Effector memory CD8-positive, alpha-beta T cell (primary cell): ENCODE results near the gene DNAJC2.
"Not testable (repeated sequence)": the region's sequence is repeated elsewhere in the genome, so short reads cannot be mapped to it uniquely, and the experiment has no call there.

Source experiments
- ATAC-seq: fragments of 150-1000 bp; cut with Tn5 transposase; replicated peaks from 2 replicates; pipeline ENCODE4 v1.10.0; 2021; ENCODE audit warnings: mild to moderate bottlenecking, moderate library complexity
- DNase-seq, 3 experiments: peaks; one replicate each; pipeline ENCODE4 v3.0.0; 2021
- H3K27ac Mint-ChIP-seq, 2 donors: one replicate each; pipeline ENCODE4 v1.8.0; 2022; ENCODE audit warnings: mild to moderate bottlenecking in 2 of 2, mixed read lengths in 2 of 2, moderate library complexity in 2 of 2
- H3K27me3 Mint-ChIP-seq, 2 donors: one replicate each; pipeline ENCODE4 v1.8.0; 2022; ENCODE audit warnings: mixed read lengths in 2 of 2
- H3K36me3 Mint-ChIP-seq: one replicate; pipeline ENCODE4 v1.8.0; 2022; ENCODE audit warnings: mild to moderate bottlenecking, moderate library complexity, mixed read lengths; ENCODE audit not compliant: insufficient read depth
- H3K4me1 Mint-ChIP-seq, 2 donors: one replicate each; pipeline ENCODE4 v1.8.0; 2022; ENCODE audit warnings: low read depth in 2 of 2, mixed read lengths in 2 of 2
- H3K4me3 Mint-ChIP-seq, 2 donors: one replicate each; pipeline ENCODE4 v1.8.0; 2022; ENCODE audit warnings: mild to moderate bottlenecking in 2 of 2, mixed read lengths in 2 of 2, moderate library complexity in 2 of 2
- H3K9me3 Mint-ChIP-seq, 2 donors: one replicate each; pipeline ENCODE4 v1.8.0; 2022; ENCODE audit warnings: mixed read lengths in 2 of 2

The DNAJC2 gene

GRCh38 chr7:103278195-103278594, 66.4 kb downstream of the DNAJC2 start:
- H3K9me3 Mint-ChIP-seq, DNase-seq, H3K27me3 Mint-ChIP-seq, ATAC-seq: not testable (repeated sequence)
- H3K36me3 Mint-ChIP-seq, result peaks cover 15% of the 10 kb centered on the region
- H3K27ac Mint-ChIP-seq, result peak overlapping the region in 1 of 2 donors; percentile 41
- peak overlapping the region in 1 of 2 donors; percentile 14 for H3K4me3 Mint-ChIP-seq
- peaks cover 22 to 25% of the 10 kb centered on the region in 2 donors for H3K4me1 Mint-ChIP-seq

- not testable (repeated sequence) for ATAC-seq, H3K36me3 Mint-ChIP-seq, H3K9me3 Mint-ChIP-seq, H3K27me3 Mint-ChIP-seq, H3K4me3 Mint-ChIP-seq, DNase-seq, H3K27ac Mint-ChIP-seq
- H3K4me1 Mint-ChIP-seq, result peaks cover 11 to 12% of the 10 kb centered on the region in 2 donors
These were observed 69.7 kb downstream of the DNAJC2 start for GRCh38 chr7:103274867-103275266.

GRCh38 chr7:103273374-103273773, 71.2 kb downstream of the DNAJC2 start:
- H3K4me1 Mint-ChIP-seq, H3K9me3 Mint-ChIP-seq, DNase-seq, H3K27ac Mint-ChIP-seq, H3K36me3 Mint-ChIP-seq, H3K27me3 Mint-ChIP-seq, ATAC-seq, H3K4me3 Mint-ChIP-seq: not testable (repeated sequence)

DNA sequence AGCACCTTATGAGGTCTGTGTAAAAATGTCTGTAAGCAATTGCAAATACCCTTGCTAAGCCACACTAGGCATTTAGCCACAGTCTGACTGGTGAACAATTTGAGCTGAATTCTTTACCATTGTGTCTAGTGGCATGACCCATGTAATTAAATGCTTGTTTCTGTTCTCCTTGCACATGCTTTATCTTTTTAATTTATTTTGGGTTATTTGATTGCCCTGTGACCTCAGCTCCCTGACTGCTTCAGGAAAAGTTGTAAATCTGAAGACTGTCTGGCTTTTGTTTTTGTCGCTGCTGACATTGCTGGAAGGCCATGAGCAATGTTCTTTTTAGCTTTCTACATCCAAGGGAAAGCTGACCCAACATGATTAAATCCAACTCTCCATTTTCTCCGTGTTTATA, 78.3 kb downstream of the DNAJC2 start:
- not testable (repeated sequence) for H3K4me1 Mint-ChIP-seq, H3K4me3 Mint-ChIP-seq, H3K27ac Mint-ChIP-seq, ATAC-seq, DNase-seq, H3K9me3 Mint-ChIP-seq, H3K27me3 Mint-ChIP-seq, H3K36me3 Mint-ChIP-seq

DNA sequence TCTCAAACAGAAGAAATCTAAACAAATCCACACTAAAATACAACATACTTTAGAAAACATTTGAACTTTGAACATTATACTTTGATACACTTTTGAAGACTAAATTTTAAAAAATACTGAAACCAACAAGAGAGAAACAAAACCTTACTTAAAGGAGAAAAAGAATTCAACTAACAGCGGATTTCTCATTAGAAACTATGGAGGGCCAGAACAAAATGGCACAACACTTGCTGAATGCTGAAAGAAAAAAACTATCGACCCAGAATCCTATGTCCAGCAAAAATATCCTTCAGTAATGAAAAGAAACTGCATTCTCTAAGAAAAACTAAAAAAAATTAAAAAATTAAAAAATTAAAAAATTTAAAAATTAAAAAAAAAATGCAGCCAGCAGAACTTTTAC, 80.5 kb downstream of the DNAJC2 start:
- not testable (repeated sequence) for H3K27me3 Mint-ChIP-seq, H3K4me3 Mint-ChIP-seq, H3K36me3 Mint-ChIP-seq, DNase-seq, ATAC-seq, H3K27ac Mint-ChIP-seq, H3K4me1 Mint-ChIP-seq, H3K9me3 Mint-ChIP-seq
